ENCODE results near the gene HECW1. TPM values are rescaled to one million over a fixed set of nuclear protein-coding genes. Genes with fewer than 3 reads are reported as not detected.
A peak's percentile ranks its signal among the peaks of the same experiment; 100 is the strongest.

HECW1 gene
- total RNA-seq, 3 donors from 2014 or later (not counting 1 experiment from before 2014, with no cell fraction given), result not detected

DNA sequence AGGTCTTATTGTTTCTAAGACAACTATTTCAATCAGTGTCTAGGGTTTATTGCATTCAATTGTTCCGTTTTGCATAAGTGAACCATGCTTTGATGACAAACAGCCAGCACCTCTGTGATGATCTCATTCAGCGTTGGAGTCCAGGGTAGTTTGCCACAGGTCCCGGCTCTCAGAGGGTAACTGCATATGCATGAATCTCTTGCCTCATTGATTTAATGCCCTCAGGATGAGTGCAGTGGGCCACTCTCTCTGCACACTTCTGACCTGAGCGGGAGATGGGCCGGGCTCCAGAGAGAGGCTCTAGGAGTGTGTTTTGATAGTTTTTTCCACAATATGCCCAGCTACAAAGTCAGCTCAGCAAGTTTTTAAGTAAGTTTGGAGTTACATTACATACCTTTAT, 83.9 kb downstream of the HECW1 start:
- 75% methylated on average over 3 of the region's 5 CpGs for WGBS (ENCODE audit: insufficient coverage)
- Histone ChIP-seq H3K27ac (ENCODE audit: low read length) (no peak overlapping the region), H3K36me3 (ENCODE audit: control insufficient read depth, insufficient read depth, low read length) (no peaks in the 10 kb centered on the region), H3K9me3 (ENCODE audit: control insufficient read depth, insufficient read depth, low read length) (no peaks in the 10 kb centered on the region), H3K4me3 (ENCODE audit: low read length) (no peak overlapping the region), H3K4me1 (ENCODE audit: control insufficient read depth, insufficient read depth, low read length) (no peaks in the 10 kb centered on the region), H3K27me3 (ENCODE audit: control insufficient read depth, insufficient read depth, low read length) (no peaks in the 10 kb centered on the region)
- Mint-ChIP-seq H3K27me3 (ENCODE audit: low read depth in 2 of 2) (peaks cover 0 to 7% of the 10 kb centered on the region in 2 donors), H3K4me3 (no peak overlapping the region), H3K27ac (no peak overlapping the region), H3K4me1 (no peaks in the 10 kb centered on the region), H3K36me3 (no peaks in the 10 kb centered on the region), H3K9me3 (no peaks in the 10 kb centered on the region)
- TF ChIP-seq, protein P1, sequence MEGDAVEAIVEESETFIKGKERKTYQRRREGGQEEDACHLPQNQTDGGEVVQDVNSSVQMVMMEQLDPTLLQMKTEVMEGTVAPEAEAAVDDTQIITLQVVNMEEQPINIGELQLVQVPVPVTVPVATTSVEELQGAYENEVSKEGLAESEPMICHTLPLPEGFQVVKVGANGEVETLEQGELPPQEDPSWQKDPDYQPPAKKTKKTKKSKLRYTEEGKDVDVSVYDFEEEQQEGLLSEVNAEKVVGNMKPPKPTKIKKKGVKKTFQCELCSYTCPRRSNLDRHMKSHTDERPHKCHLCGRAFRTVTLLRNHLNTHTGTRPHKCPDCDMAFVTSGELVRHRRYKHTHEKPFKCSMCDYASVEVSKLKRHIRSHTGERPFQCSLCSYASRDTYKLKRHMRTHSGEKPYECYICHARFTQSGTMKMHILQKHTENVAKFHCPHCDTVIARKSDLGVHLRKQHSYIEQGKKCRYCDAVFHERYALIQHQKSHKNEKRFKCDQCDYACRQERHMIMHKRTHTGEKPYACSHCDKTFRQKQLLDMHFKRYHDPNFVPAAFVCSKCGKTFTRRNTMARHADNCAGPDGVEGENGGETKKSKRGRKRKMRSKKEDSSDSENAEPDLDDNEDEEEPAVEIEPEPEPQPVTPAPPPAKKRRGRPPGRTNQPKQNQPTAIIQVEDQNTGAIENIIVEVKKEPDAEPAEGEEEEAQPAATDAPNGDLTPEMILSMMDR (IDR thresholded peaks at IDR 0.05), result no peak
- intact Hi-C loops (cut with micrococcal nuclease), result no loop called here
- no peak for ATAC-seq
- no peak for DNase-seq

DNA sequence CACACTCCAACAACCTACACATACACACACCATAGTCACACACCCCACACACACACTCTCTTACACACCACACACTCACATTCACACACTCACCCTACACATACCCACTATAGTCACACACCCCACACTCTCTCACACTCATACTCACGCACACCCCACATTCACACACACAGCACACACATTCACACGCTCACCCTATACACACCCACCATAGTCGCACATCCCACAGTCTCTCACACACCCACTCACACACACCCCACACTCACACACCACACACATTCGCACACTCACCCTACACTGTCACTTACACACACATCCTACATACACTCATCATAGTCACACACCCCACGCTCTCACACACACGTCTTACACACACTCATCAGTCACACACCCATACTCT, 85.6 kb downstream of the HECW1 start:
- Histone ChIP-seq H3K27ac (ENCODE audit: low read length) (no peak overlapping the region), H3K9me3 (ENCODE audit: control insufficient read depth, insufficient read depth, low read length) (no peaks in the 10 kb centered on the region), H3K4me3 (ENCODE audit: low read length) (no peak overlapping the region), H3K27me3 (ENCODE audit: control insufficient read depth, insufficient read depth, low read length) (no peaks in the 10 kb centered on the region), H3K36me3 (ENCODE audit: control insufficient read depth, insufficient read depth, low read length) (no peaks in the 10 kb centered on the region), H3K4me1 (ENCODE audit: control insufficient read depth, insufficient read depth, low read length) (no peaks in the 10 kb centered on the region)
- Mint-ChIP-seq H3K27me3 (ENCODE audit: low read depth in 2 of 2) (peaks cover 0 to 7% of the 10 kb centered on the region in 2 donors), H3K4me3 (no peak overlapping the region), H3K36me3 (no peaks in the 10 kb centered on the region), H3K9me3 (no peaks in the 10 kb centered on the region), H3K27ac (no peak overlapping the region), H3K4me1 (no peaks in the 10 kb centered on the region)
- ATAC-seq (peak in 1 of 3 donors; percentile 35), DNase-seq (no peak)
- TF ChIP-seq, protein P1 (IDR thresholded peaks at IDR 0.05), result no peak
- intact Hi-C loops (cut with micrococcal nuclease), result no loop called here
- whole genome bisulfite sequencing (ENCODE audit: insufficient coverage), result 95% methylated on average over 6 of the region's 6 CpGs

DNA sequence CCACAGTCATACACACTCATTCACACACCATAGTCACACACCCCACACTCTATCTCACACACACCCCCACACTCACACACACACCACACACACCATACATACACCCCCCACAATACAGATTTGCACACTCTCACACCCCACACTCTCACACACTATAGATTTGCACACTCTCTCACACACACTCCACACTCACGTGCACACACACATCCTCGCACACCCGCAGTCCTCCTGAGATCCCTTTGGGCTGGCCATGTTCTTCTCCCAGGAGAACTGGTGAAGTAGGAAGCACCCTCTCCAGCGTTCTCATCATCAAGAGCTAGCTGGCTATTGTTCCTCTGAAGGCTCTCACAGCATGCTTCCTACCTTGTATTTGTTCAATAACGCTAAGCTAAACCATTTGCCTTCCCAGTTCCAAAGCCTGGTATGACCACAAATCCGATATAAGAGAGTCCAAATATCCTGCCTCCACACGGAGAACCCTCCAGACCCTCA, 86.2 kb downstream of the HECW1 start:
- Mint-ChIP-seq H3K36me3 (no peaks in the 10 kb centered on the region), H3K9me3 (no peaks in the 10 kb centered on the region), H3K27me3 (ENCODE audit: low read depth in 2 of 2) (peaks cover 0 to 7% of the 10 kb centered on the region in 2 donors), H3K4me1 (no peaks in the 10 kb centered on the region), H3K27ac (no peak overlapping the region), H3K4me3 (no peak overlapping the region)
- no peak overlapping the region for H3K27ac ChIP-seq (ENCODE audit: low read length)
- H3K36me3 ChIP-seq (ENCODE audit: control insufficient read depth, insufficient read depth, low read length), result no peaks in the 10 kb centered on the region
- intact Hi-C loops (cut with micrococcal nuclease), result no loop called here
- DNase-seq (no peak), ATAC-seq (peak in 1 of 3 donors; percentile 45)
- H3K4me1 ChIP-seq (ENCODE audit: control insufficient read depth, insufficient read depth, low read length), result no peaks in the 10 kb centered on the region
- H3K27me3 ChIP-seq (ENCODE audit: control insufficient read depth, insufficient read depth, low read length), result no peaks in the 10 kb centered on the region
- no peak overlapping the region for H3K4me3 ChIP-seq (ENCODE audit: low read length)
- no peaks in the 10 kb centered on the region for H3K9me3 ChIP-seq (ENCODE audit: control insufficient read depth, insufficient read depth, low read length)
- TF ChIP-seq, protein P1 (IDR thresholded peaks at IDR 0.05), result no peak
- WGBS (ENCODE audit: insufficient coverage), result 77% methylated on average over 7 of the region's 7 CpGs

All from natural killer cell (primary cell).